ENCODE data around the gene GGA1.

The GGA1 gene

GRCh38 chr22:37680191-37680851 lies 71.7 kb downstream of the GGA1 start:
- ATAC-seq (ENCODE audit: low read depth), result no peak
- H3K4me1 ChIP-seq (ENCODE audit: insufficient read depth, poor library complexity, severe bottlenecking), result peaks cover 16% of the 10 kb centered on the region
- H3K27ac ChIP-seq (ENCODE audit: poor library complexity, severe bottlenecking), result peak overlapping the region; percentile 93
- TF ChIP-seq CTCF (IDR thresholded peaks at IDR 0.05; ENCODE audit: poor library complexity, severe bottlenecking), result no peak
- peaks cover 34% of the 10 kb centered on the region for H3K36me3 ChIP-seq (ENCODE audit: low read depth)
- H3K9me3 ChIP-seq (ENCODE audit: severe bottlenecking), result no peaks in the 10 kb centered on the region
- H3K4me3 ChIP-seq (ENCODE audit: severe bottlenecking), result no peak overlapping the region
- H3K27me3 ChIP-seq (ENCODE audit: insufficient read depth, poor library complexity, severe bottlenecking), result no peaks in the 10 kb centered on the region
- DNase-seq (ENCODE audit: low spot score), result no peak

- no peak for TF ChIP-seq CTCF (IDR thresholded peaks at IDR 0.05; ENCODE audit: poor library complexity, severe bottlenecking)
- DNase-seq (ENCODE audit: low spot score), result no peak
- Histone ChIP-seq H3K4me3 (ENCODE audit: severe bottlenecking) (no peak overlapping the region), H3K4me1 (ENCODE audit: insufficient read depth, poor library complexity, severe bottlenecking) (peaks cover 16% of the 10 kb centered on the region), H3K36me3 (ENCODE audit: low read depth) (peaks cover 34% of the 10 kb centered on the region), H3K27ac (ENCODE audit: poor library complexity, severe bottlenecking) (peak overlapping the region; percentile 93), H3K9me3 (ENCODE audit: severe bottlenecking) (no peaks in the 10 kb centered on the region), H3K27me3 (ENCODE audit: insufficient read depth, poor library complexity, severe bottlenecking) (no peaks in the 10 kb centered on the region)
- ATAC-seq (ENCODE audit: low read depth), result no peak
These were observed 72.4 kb downstream of the GGA1 start for GRCh38 chr22:37681001-37681424.

- Histone ChIP-seq H3K4me1 (ENCODE audit: insufficient read depth, poor library complexity, severe bottlenecking) (peaks cover 16% of the 10 kb centered on the region), H3K27ac (ENCODE audit: poor library complexity, severe bottlenecking) (peak overlapping the region; percentile 93), H3K4me3 (ENCODE audit: severe bottlenecking) (no peak overlapping the region), H3K36me3 (ENCODE audit: low read depth) (peaks cover 30% of the 10 kb centered on the region), H3K27me3 (ENCODE audit: insufficient read depth, poor library complexity, severe bottlenecking) (no peaks in the 10 kb centered on the region), H3K9me3 (ENCODE audit: severe bottlenecking) (no peaks in the 10 kb centered on the region)
- DNase-seq (ENCODE audit: low spot score) (no peak), ATAC-seq (ENCODE audit: low read depth) (peak; percentile 63)
- peak; percentile 92 for TF ChIP-seq CTCF (IDR thresholded peaks at IDR 0.05; ENCODE audit: poor library complexity, severe bottlenecking)
These were observed 73.0 kb downstream of the GGA1 start for GRCh38 chr22:37681556-37682049.
